GM12878 (cell line): Measurements from ENCODE around the gene CEND1. TPM values are rescaled to one million over a fixed set of nuclear protein-coding genes. Genes with fewer than 3 reads are reported as not detected.

Experiments used
- ESRRA ChIP-seq: IDR thresholded peaks from 2 replicates; pipeline ENCODE4 v1.6.1; 2012; ENCODE audit warnings: mild to moderate bottlenecking, low read length, improper control_type of control experiment
- HSF1 ChIP-seq: fragments of 150-350 bp; IDR thresholded peaks from 2 replicates; pipeline ENCODE4 v1.6.1; 2014; ENCODE audit warnings: mild to moderate bottlenecking, low read depth, low read length
- NR2F1 ChIP-seq: fragments of 450-650 bp; conservative IDR thresholded peaks from 2 replicates; pipeline ENCODE4 v1.6.1; 2017; ENCODE audit warnings: mild to moderate bottlenecking
- RAD51 ChIP-seq: fragments of 450-650 bp; IDR thresholded peaks from 2 replicates; pipeline ENCODE4 v1.6.1; 2016; ENCODE audit warnings: moderate library complexity, mild to moderate bottlenecking, inconsistent platforms
- SIN3A ChIP-seq: IDR thresholded peaks from 2 replicates; pipeline ENCODE4 v1.6.1; 2012; ENCODE audit warnings: low read depth, low read length, improper control_type of control experiment
- ZBTB40 ChIP-seq: fragments of 450-650 bp; IDR thresholded peaks from 2 replicates; pipeline ENCODE4 v1.6.1; 2016; ENCODE audit warnings: mild to moderate bottlenecking, moderate library complexity, borderline replicate concordance
- polyA plus RNA-seq, 11 experiments: library from polyadenylated mRNA; depleted of rRNA in 4 of 11; unstranded in 6 of 11; stranded (reverse) in 5 of 11; fragments of >200 nt; fragmentation: Nextera tagmentation in 4 of 11; fragmentation: Illumina TruSeq in 1 of 11; extraction: Ambion mirVana in 4 of 11; extraction: Trizol in 1 of 11; gene quantifications; 1 replicate in 1 of 11; 2 replicates in 10 of 11; pipeline versions ENCODE4 v1.2.1 to v1.2.3, GENCODE V29; 2011 to 2016; ENCODE audit warnings: inconsistent platforms in 2 of 11, missing spikeins in 2 of 11, low read depth in 1 of 11
- total RNA-seq, 4 experiments: library from RNA; depleted of rRNA in 3 of 4; stranded (reverse); fragments of >200 nt in 3 of 4; fragmentation: Illumina TruSeq in 1 of 4; extraction: Trizol in 1 of 4; gene quantifications; 2 replicates each; pipeline versions ENCODE4 v1.2.1 to v1.2.3, GENCODE V29; 2013 to 2021
- TF ChIP-seq, protein P1 (sequence below): IDR thresholded peaks from 2 replicates; pipeline ENCODE4 v1.6.1; 2011; ENCODE audit warnings: low read depth, low read length, improper control_type of control experiment, borderline replicate concordance

Gene CEND1
- total and polyA plus RNA-seq, 10 of the 15 experiments (the other 5 are each of a cell fraction or from before 2014, with no cell fraction given), result 0.31 to 13.6 (median 7.2) TPM; not detected in 1

- no peak for TF ChIP-seq HSF1
- no peak for TF ChIP-seq ZBTB40
- TF ChIP-seq, protein P1, sequence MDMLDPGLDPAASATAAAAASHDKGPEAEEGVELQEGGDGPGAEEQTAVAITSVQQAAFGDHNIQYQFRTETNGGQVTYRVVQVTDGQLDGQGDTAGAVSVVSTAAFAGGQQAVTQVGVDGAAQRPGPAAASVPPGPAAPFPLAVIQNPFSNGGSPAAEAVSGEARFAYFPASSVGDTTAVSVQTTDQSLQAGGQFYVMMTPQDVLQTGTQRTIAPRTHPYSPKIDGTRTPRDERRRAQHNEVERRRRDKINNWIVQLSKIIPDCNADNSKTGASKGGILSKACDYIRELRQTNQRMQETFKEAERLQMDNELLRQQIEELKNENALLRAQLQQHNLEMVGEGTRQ, result no peak
- TF ChIP-seq RAD51, result no peak
- TF ChIP-seq ESRRA, result no peak
- 0 out of 2 replicates have a peak, but pooled peaks have one; percentile 59 for TF ChIP-seq NR2F1
- peak; percentile 14; the same call in 1 of the 2 replicates for TF ChIP-seq SIN3A
Observed at GRCh38 chr11:810040-810567, 20.2 kb upstream of the CEND1 start (continued).
